ENCODE data around the gene VAMP8.

VAMP8 gene

GRCh38 chr2:85536479-85536878, 40.9 kb upstream of the VAMP8 start:
- no peak for TF ChIP-seq CTCF (conservative IDR thresholded peaks at IDR 0.05; ENCODE audit: low read depth, low read length)
- no peak overlapping the region for H3K4me3 ChIP-seq (ENCODE audit: low read depth, low read length)
- DNase-seq (ENCODE audit: low read depth) = peak; percentile 60

GRCh38 chr2:85537600-85538506, 39.5 kb upstream of the VAMP8 start:
- peak; percentile 41 for DNase-seq (ENCODE audit: low read depth)
- TF ChIP-seq CTCF (conservative IDR thresholded peaks at IDR 0.05; ENCODE audit: low read depth, low read length) = peak; percentile 41
- peak overlapping the region; percentile 98 for H3K4me3 ChIP-seq (ENCODE audit: low read depth, low read length)

- TF ChIP-seq CTCF (conservative IDR thresholded peaks at IDR 0.05; ENCODE audit: low read depth, low read length) = peak; percentile 66
- peak within 1 kb of the TSS; percentile 98 for H3K4me3 ChIP-seq (ENCODE audit: low read depth, low read length)
- peak; percentile 93 for DNase-seq (ENCODE audit: low read depth)
These were observed 38.7 kb upstream of the VAMP8 start, which contains the start of gene MAT2A for GRCh38 chr2:85538507-85539360. MAT2A (plus strand) TSS chr2:85539168; CDS start chr2:85539288, 120 bp downstream.

GRCh38 chr2:85539361-85540132, 37.8 kb upstream of the VAMP8 start:
- no peak for TF ChIP-seq CTCF (conservative IDR thresholded peaks at IDR 0.05; ENCODE audit: low read depth, low read length)
- H3K4me3 ChIP-seq (ENCODE audit: low read depth, low read length) = peak overlapping the region; percentile 98
- DNase-seq (ENCODE audit: low read depth) = peak; percentile 74

GRCh38 chr2:85540133-85540648, 37.2 kb upstream of the VAMP8 start:
- no peak for TF ChIP-seq CTCF (conservative IDR thresholded peaks at IDR 0.05; ENCODE audit: low read depth, low read length)
- peak overlapping the region; percentile 98 for H3K4me3 ChIP-seq (ENCODE audit: low read depth, low read length)
- DNase-seq (ENCODE audit: low read depth) = peak; percentile 43

- no peak for TF ChIP-seq CTCF (conservative IDR thresholded peaks at IDR 0.05; ENCODE audit: low read depth, low read length)
- H3K4me3 ChIP-seq (ENCODE audit: low read depth, low read length) = peak overlapping the region; percentile 98
- DNase-seq (ENCODE audit: low read depth) = no peak
These were observed 36.1 kb upstream of the VAMP8 start for GRCh38 chr2:85541262-85541661.

All from choroid plexus epithelial cell (primary cell).